T47D (cell line): ENCODE measurements around the gene MIPEP.

ENCODE experiments used
- DNase-seq, 2 experiments: peaks; one replicate each; pipeline versions ENCODE4 v3.0.0 to v3.0.0-alpha.2; 2011 to 2012; ENCODE audit warnings: low read depth in 1 of 2, low spot score in 1 of 2
- JUND ChIP-seq: IDR thresholded peaks from 2 replicates; pipeline ENCODE4 v1.6.1; 2012; ENCODE audit warnings: low read depth
- in situ Hi-C: cut with HindIII; loops from 2 replicates; pipeline ENCODE4 v1.10.0; 2016; ENCODE audit warnings: low sequenced_read_pairs, low pct_unique_long_range_greater_than_20kb

Gene MIPEP

DNA sequence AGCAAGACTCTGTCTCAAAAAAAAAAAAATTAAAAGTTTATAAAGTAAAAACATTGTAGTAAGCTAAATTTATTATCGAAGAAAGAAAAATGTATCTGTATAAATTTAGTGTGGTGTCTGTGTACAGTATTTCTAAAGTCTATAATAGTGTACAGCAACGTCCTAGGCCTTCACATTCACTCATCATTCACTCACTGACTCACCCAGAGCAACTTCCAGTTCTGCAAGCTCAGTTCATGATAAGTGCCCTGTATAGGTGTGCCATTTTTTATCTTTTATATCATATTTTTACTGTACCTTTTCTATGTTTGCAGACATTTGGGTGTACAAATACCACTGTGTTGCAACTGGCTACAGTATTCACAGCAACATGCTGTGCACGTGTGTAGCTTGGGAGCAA, 200.9 kb downstream of the MIPEP start:
- in situ Hi-C loops, result no loop called here
- no peak for DNase-seq
- TF ChIP-seq JUND, result no peak

DNA sequence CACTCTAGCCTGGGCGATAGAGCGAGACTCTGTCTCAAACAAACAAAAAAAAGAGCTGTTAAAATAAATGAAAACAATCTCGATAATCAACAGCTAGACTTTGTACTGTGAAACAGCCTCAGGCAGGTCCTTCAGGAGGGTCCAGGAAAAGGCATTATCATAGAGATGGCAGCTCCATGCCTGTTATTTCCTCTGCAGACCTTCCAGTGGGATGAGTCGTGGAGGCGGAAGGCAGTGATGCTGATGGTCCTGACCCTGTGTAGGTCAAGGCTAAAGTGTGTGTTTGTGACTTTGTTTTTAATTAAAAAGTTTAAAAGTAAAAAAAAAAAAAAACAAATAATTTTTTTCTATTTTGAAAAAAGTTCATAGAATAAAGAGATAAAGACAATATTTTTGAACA, 201.6 kb downstream of the MIPEP start:
- no peak for TF ChIP-seq JUND
- no peak for DNase-seq
- in situ Hi-C loops, result no loop called here

DNA sequence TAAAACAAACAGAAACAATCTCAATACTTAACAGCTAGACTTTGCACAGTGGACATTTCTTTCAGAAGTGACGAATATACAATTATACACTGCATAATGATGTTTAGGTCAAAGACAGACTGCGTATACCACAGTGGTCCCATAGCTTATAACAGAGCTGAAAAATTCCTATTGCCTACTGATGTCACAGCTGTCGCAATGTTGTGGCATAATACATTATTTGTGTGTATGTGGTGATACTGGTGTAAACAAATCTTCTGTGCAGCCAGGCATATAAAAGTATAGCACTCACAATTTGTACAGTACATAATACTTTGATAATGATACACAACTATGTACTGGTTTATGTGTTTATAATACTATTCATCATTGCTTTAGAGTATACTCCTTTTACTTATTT, 202.3 kb downstream of the MIPEP start:
- in situ Hi-C loops, result no loop called here
- no peak for DNase-seq
- no peak for TF ChIP-seq JUND

DNA sequence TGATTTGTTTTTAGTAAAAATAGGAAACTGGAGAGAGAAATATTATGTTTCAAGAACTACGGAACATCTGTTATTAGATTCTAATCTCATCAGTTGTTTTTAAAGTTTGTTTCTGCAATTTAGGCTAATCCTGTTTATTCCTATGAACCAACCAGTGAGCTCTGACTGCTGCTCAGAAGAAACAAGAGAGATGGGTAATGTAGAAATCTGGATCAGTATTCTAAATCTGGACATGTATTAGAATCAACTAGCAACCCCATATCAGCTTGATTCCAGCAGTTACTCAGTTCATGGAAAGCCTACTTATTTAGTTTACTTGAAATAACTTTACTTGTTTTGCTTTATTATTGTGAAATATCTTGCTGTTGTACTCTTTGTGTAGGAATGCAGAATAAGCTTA, 203.8 kb downstream of the MIPEP start:
- in situ Hi-C loops, result no loop called here
- TF ChIP-seq JUND, result no peak
- DNase-seq, result no peak

DNA sequence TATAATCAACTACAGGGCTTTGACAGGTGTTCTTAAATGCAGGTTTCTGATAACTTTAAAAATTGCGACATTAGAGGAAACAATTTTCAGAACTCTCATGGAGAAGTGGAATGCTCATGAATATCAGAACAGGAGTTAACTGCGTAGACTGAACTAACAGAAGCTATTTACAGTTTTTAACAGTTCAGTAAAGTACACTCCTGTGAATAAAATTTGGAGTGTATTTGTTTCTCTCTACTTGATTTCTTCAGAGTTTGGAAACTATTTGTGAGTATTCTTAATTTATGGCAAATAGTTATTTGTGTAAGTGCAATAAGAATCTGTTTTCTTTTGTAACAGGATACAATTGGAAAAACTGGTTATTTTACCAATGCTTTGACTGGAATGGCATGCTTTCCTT, 204.6 kb downstream of the MIPEP start:
- TF ChIP-seq JUND, result no peak
- no peak for DNase-seq
- in situ Hi-C loops, result no loop called here

DNA sequence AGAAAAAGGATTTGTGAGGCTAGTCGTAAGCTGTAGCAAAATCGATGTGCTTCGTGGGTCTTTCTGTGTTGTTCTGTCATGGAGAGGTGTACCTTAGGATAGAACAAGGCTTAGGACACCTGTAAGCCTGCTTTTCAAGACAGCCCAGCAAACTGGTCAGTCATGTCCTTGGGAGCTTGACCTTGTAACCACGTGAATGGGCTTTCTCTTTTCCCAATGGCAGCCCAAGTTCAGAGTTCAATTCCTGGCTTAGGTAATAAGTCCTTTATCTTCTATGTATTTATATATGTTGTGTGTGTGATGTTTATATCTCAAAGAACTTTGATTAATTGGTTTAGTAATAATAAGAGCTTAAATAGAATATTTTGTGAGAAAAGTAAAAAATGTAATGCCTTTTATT, 206.1 kb downstream of the MIPEP start:
- no peak for TF ChIP-seq JUND
- in situ Hi-C loops, result no loop called here
- no peak for DNase-seq

DNA sequence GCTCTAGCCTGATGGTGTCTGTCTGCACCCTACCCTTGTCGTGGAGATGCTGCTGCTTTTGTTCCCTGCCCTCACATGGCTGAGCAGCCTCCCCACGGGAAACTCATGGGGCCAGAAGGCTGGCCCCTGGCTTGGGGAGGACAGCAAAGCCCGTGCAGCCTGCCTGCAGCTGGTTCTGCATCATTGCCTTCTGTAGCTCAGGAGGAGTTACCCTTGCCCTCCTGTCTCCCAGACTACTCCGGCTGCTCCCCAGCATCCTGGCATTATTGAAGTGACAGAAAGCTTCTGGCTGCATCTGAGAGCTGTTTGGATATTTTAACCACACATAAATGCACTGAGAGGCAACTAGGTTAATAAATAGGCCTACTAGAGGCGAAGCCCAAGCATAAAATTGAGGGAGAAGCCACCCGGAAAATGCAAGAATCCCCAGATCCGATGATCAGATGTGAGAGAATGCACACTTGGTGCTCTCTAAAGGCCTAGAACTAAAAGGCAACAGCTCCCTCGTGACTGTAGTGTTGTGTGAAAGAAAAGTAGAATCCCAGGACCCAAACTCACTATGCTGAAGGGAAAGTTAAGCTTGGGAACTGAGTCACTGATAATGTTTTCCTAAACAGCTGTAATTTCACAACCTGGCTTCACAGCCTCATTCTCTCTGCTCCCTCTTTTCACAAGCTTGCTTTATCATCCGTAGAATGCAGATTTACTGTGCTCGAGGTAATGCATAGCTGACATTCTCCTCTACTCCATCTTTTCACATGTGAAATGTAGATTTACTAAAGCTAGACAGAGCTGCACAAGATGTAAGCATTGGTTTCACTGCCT, 208.1 kb downstream of the MIPEP start:
- TF ChIP-seq JUND, result no peak
- no peak for DNase-seq
- in situ Hi-C loops, result no loop called here
